GM21360 (cell line): ENCODE data around the gene METAP1.
A peak's percentile ranks its signal among the peaks of the same experiment; 100 is the strongest.
"Not testable (repeated sequence)": the region's sequence is repeated elsewhere in the genome, so short reads cannot be mapped to it uniquely, and the experiment has no call there.

Experiments
- ATAC-seq: cut with Tn5 transposase; IDR thresholded peaks from one replicate; pipeline ENCODE4 v1.9.1; 2021; ENCODE audit warnings: mild to moderate bottlenecking, moderate library complexity; ENCODE audit not compliant: unreplicated experiment

Gene METAP1

DNA sequence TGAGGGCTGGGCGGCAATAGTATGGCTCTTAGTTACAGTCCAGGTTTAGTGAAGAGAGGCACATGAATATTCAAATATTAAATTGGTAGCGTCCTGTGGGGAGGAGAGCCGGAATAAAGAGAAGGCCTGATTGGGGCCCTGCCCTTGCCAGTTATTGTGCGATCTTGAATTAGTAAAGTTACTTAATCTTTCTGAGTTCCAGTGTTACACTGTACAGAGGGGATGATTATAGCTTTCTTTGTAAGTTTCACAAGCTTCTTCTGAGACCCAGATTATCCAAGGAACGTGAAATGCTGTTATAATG is 1.2 kb downstream of the METAP1 start:
- no peak for ATAC-seq

DNA sequence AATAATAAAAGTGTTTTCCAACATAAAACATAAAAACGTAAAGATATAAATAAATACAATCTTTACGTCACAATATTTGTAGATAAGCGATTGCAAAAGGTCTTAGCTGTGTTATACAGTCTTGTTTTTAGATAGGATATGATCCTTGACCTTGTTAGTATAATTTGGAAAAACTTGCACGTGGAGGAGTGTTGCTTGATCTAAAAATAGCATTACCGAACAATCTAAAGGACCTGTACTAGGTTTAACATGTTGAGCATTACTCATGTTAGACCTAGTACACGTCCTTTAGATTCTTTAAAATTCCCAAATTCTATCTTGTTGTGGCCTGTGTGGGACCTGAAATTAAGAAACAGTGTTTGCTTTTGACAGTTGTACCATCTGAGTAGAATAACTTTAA is 1.6 kb downstream of the METAP1 start:
- no peak for ATAC-seq

DNA sequence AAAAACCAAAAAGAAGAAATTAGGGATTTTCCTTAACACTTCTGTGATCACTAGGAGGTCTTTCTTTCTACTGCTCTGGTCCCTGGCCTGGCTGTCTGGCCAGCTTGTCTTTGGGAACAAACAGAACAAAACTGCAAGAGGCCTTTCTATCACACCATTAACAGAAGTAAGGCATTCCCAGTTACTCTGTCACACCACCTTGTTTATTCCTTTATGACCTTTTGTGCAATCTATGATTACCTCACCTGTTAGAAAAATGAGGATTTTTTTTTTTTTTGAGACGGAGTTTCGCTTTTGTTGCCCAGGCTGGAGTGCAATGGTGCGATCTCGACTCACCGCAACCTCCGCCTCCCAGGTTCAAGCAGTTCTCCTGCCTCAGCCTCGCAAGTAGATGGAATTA is 3.0 kb downstream of the METAP1 start:
- no peak for ATAC-seq

DNA sequence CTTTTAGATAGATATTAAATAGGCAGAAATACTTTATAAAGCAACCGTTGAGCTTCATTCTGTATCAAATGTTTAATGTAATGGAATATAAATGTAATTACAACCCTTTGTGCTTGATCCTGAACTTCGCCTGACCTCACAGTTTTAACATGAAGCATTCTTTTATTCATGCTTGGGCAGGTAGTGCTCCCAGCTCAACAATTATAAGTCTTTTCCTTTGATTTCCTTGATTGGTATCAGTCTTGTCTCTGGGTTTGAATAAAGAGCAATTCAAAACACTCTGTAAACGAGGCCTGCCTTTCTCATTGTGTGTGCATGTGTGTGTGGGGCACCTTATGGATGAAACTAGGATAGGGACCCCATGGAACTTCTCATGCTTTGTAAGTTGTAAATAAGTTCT is 6.8 kb downstream of the METAP1 start:
- no peak for ATAC-seq

DNA sequence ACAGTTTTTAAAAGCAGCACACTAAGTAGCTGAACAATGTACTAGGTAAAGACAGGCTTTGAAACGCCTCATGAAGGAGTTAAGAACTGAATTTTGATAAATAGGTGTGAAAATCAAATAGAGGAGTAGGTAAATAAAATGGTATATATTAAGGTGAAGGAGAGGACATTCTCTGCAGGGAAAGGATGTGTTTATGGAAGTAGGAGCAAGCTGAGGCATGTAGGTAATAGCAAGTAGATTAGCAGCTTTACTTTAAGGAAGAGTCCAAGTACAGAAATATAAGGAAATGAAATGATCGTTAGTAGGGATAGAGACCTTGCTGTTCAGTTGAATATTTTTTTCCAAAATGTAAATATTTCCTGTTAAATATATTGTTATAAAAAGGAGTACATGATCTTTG is 12.5 kb downstream of the METAP1 start:
- no peak for ATAC-seq

DNA sequence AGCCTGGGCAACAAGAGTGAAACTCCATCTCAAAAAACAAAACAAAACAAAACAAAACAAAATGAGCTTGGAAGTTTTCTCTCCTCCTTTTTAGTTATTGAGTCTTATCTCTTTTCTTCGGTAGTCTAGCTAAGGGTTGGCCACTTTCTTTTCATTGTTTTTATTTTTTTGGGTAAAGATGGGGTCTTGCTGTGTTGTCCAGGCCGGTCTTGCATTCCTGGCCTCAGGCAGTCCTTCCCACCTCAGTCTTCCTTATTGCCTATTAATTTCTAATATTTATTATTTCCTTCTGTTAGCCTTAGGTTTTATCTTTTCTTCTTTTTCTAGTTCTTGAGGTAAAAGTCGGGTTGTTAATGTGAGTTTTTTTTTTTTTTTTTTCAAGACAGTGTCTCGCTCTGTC is 16.4 kb downstream of the METAP1 start:
- ATAC-seq, result no peak

DNA sequence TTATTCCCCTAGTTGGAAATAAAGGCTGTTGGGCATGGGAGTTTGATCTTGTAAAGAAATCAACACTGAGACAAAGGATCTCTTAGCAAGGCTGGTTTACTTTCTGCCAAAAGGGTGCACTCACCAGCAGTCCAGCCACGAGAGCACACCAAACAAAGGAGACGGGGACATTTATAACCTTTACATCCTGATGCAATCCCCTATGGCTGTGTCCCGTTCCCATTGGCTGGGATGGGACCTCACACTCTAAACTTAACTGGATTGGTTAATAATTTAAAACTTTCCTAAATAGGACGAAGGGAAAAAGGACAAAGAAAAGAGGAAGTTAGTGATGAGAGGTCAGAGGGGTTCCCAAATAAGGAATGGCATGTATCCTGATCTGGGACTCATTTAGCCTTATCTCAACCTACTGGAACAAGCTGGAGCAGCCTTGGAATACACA is 17.9 kb downstream of the METAP1 start:
- no peak for ATAC-seq

DNA sequence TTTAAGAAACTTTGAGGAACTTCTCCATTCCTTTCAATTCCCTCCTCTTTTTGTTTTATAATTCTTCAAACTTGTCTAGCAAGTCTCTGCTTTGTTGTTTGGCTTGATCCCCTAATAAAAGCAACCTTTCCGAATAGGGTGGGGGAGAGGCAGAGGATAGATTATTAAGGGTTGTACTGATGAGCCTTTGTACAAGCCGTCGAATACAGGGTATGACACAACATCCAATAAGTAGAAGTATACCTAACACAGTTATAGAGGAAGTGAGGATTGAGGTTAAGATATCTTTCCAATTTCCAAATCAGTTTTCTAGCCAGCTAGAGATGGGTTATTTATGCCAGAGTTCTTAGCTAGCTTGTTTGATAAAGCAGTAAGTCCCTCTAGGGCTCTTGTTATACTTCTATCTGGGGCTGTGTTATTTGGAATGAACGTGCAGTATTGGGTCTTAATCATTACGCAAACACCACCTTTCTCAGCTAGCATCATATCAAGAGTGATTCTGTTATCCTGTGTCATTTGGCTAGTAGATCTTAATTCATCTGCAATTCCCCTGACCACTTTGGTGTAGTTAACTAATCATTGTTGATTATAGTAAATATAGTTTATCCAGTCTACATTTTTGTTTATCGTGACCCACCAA is 18.5 kb downstream of the METAP1 start:
- ATAC-seq, result no peak

DNA sequence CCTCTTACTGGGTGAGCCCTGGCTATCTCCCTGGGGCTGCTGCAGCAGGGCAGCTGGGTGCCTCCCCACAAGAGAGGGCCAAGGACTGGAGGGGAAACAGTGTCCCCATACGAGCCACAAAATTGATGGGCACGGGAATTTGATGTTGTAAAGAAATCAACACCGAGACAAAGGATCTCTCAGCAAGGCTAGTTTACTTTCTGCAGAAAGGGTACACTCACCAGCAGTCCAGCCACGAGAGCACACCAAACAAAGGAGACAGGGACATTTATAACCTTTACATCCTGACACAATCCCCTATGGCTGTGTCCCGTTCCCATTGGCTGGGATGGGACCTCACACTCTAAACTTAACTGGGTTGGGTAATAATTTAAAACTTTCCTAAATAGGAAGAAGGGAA is 25.9 kb downstream of the METAP1 start:
- ATAC-seq, result no peak

DNA sequence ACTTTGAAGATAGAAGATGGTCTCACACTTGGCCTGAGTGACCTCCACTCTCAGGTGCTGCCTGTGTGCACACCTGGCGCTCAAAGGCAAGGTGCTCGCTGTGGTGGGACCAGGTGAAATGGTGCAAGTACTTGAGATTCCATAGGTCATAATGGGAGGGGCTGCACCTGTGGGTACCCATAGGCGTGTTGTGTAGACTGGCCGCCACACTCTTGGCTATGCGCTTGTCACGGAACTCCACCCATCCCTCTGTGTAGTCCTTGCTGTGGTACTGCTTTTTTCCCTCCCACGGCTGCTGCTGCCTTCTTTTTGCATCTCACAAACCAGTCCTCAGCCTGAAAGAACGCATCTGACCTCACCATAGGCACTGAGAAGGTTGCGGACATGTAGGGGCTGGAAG is 27.0 kb downstream of the METAP1 start:
- ATAC-seq, result no peak

DNA sequence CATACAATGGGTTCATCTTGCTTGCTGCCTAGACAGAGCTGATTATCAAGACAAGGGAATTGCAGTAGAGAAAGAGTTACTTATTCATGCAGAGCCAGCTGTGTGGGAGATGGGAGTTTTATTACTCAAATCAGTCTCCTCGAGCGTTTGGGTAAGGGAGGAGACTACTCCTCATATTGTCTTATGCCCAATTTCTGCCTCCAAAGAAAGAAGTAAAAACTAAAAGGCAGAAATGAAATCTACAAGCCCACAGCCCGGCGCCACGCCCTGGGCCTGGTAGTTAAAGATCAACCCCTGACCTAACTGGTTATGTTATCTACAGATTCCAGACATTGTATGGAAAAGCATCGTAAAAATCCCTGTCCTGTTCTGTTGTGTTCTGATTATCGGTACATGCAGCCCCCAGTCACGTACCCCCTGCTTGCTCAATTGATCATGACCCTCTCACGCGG is 28.3 kb downstream of the METAP1 start:
- ATAC-seq, result not testable (repeated sequence)

DNA sequence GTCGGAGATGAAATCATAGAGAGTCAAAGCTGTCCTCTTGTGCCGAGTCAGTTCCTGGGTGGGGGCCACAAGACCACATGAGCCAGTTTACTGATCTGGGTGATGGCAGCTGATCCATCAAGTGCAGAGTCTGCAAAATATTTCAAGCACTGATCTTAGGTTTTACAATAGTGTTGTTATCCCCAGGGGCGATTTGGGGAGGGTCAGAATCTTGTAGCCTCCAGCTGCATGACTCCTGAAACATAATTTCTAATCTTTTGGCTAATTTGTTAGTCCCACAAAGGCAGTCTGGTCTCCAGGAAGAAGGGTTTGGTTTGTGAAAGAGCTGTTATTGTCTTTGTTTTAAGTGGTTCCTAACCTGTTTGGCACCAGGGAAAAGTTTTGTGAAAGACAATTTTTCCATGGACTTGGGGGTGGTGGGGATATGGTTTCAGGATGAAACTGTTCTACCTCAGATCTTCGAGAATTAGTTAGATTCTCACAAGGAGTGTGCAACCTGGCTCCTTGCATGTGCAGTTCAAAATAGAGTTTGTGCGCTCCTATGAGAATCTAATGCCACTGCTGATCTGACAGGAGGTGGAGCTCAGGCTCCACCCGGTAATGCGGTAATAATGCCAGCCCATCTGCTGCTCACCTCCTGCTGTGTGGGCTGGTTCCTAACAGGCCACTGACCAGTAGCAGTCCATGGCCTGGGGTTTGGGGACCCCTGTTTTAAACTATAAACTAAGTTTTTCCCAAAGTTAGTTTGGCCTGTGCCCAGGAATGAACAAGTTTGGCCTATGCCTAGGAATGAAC is 29.2 kb downstream of the METAP1 start:
- no peak for ATAC-seq

DNA sequence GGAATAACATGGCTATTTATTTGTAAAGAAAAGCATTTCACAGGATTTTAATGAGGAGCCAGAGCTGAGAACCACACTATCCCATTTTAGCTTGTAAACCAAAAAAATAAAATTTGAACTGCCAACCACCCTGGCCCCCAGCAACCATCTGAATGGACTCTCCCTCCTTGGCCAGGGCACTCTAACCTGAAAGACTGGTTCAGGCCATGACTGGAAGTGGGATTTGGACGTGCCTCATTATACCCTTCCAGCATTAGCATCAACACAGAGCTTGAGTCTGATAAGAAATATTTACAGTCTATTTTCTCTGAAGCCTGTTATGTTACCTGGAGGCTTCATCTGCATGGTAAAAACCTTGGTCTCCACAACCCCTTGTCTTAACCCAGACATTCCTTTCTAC is 30.0 kb downstream of the METAP1 start:
- ATAC-seq, result no peak

DNA sequence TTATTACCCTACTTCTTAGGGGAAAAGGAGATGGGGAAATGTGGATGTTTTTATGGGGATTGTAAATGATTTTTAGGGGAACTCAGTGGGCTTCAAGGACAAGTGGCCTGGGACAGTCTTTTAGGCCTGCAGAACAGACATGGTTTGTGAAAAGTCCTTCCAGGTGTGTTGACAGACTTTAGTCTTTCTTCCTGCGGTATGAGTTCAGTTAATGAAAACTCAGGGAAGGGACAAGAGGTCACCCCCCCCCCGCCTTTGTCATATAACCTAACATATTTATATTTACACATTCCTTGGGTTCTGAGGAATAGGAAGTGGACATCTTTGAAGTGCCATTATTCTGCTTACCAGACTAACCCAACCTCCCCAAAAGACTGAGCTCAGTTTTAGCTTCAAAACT is 31.8 kb downstream of the METAP1 start:
- ATAC-seq, result no peak

DNA sequence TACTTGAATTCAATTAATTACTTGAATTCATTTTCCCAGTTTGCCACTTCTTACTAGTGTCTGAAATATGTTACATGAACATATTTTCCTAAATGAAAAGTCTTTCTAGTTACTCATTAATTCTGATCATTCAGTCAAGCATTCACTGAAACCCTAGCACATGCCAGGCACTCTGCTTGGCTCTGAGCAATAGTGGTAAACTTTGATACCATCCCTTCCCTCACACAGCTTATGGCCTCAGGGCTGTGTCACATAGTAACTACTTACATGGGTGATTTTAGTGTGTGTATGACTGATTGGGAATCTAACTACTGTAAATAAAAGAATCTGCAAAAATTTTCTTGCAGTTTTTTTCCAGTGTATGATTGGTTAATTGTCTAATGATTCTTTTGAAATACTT is 32.7 kb downstream of the METAP1 start:
- no peak for ATAC-seq

DNA sequence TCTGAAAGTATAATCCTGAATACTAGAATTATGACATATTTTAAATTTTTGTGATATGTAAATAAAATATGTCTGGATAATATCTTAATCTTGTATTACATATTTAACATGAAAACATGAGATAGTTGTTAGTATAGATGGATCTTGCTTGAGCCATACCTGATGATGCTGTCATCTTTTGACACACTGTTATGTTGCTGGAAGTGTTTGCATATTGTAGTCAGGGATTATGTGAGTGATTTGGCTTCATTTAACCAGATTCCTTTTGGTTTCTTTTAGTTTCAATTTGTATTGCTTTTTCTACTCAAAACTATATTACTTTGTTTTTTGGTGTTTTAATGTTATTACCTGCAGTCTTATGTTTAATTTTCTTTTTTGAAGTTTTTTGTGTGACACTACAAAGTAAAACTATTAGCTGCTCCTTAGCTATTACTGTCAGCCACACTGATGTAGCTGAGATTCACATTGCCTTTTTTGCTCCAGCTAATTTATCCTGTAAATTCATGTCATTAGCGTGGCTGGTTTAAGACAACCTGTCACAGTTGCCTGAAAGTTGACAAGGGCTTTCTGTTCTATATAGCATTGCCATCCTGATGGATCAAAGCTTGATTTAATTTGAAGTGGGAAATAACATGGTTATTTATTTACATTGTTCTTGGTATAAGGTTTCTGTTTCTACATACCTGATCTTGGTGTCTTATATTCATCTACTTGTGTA is 33.7 kb downstream of the METAP1 start:
- ATAC-seq, result peak; percentile 60

DNA sequence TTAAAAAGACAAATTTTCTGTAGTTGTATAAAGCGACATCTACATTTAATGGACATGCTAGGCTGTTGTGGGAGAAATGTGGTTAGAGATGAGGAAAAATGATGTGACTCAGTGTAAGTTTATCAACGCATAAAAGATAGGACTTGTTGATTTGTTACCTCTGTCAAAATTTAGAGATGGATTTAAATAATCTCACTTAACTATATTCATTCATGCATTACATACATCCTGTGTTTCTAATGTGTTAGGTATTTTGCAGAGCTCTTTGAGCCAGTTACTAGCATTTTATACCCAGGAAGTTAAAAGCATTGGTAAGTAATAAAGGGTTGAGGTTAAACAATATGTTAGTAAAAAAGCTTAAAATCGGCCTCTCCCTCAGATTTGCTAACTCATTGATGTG is 34.3 kb downstream of the METAP1 start:
- ATAC-seq, result no peak

DNA sequence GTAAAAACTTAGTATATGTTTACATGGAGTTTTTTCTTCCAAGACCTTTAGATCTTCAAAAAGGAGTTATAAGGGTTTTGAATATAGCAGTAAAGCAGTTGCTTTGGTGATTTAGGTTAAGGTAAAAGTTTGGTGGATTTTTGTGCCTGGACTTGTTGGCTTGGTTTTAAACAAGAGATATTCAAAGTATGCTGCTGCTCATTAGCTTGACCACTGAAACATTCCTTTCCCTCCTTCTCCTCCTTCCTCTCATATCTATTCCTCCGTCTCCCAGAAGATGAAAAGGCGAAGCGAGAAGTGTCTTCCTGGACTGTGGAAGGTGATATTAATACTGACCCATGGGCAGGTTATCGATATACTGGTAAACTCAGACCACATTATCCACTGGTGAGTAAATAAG is 38.4 kb downstream of the METAP1 start:
- no peak for ATAC-seq

DNA sequence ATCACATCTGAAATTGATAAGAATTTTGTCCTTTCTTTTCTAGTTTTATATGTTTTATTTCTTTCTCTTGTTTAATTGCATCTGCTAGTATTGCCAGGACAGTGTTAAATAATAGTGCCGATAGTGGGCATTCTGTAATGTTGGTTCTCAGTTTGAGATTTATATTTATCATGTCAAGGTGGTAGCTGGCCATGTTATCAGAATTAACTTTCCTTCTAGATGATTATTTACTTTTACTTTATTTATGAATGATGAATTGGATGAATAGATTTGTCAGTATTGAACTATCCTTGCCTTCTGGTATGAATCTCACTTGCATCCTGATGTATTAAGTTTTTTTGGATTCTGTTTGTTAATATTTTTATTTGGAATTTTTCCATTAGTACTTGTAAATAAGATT is 42.7 kb downstream of the METAP1 start:
- no peak for ATAC-seq

DNA sequence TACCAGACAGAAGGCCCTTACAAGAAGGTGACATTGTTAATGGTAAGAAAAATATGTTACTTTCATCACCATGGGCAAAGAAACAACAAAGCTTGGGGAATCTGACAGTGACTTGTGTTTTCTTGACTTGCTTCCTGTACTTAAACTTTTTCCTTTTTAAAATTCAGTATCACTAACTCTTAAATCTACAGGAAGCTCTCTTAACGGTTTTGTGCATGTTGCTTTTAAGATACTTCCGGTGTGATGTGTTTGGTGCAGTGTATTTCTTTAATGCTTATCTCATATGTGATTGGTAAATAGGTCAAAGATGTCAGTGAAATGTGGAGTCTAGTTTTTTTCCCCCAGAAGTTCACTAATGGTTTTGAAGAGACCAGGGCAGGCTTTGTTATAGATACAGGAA is 47.8 kb downstream of the METAP1 start:
- no peak for ATAC-seq

DNA sequence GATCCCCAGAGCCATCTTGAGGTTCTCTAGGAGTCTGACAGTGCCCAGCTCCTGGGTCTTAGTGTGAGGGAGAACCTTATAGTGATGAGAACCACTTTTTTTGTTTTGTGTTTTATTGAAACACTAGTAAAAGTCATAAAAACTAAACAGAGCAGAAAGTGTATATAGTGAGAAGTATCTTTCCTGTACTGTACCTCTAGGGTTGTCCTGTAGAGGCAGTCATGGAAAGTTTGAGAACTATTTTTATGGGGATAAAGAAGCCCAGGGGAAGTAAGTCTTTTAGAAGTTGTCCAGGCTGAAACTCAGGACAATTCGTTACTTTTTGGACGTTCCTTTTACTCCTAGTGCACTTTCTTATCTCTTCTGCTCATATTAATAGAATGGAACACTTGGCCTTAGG is 52.2 kb downstream of the METAP1 start:
- no peak for ATAC-seq

DNA sequence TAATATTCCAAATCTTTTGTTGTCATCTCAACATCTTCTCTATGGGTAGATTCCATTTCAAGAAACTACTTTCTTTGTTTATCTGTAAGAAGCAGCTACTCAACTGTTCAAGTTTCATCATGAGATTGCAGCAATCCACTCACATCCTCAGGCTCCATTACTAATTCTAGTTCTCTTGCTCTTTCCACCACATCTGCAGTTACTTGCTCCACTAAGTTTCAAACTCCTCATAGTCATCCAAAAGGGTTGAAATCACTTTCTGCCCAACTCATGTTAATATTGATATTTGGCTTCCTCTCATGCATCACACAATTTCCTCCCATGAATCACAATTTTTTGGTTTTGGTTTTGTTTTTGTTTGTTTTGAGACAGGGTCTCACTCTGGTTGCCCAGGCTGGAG is 57.4 kb downstream of the METAP1 start:
- ATAC-seq, result no peak
